Measurements from ENCODE around the gene HRG.
"Not testable (repeated sequence)": the region's sequence is repeated elsewhere in the genome, so short reads cannot be mapped to it uniquely, and the experiment has no call there.

The HRG gene

GRCh38 chr3:186665625-186666188 lies at the start of gene HRG:
HRG (plus strand) TSS chr3:186666014; CDS start chr3:186666032, 18 bp downstream.
- DNase-seq (ENCODE audit: low read depth in 3 of 3) = no peak

GRCh38 chr3:186616299-186616617 lies 49.6 kb upstream of the HRG start:
- DNase-seq (ENCODE audit: low read depth in 3 of 3) = no peak

GRCh38 chr3:186617036-186617946 lies 48.5 kb upstream of the HRG start:
- peak; percentile 69 to 86 (median 78) for DNase-seq (ENCODE audit: low read depth in 3 of 3)

GRCh38 chr3:186618318-186618938 lies 47.4 kb upstream of the HRG start:
- no peak for DNase-seq (ENCODE audit: low read depth in 3 of 3)

- DNase-seq (ENCODE audit: low read depth in 3 of 3) = no peak
Measured at GRCh38 chr3:186619787-186620212, 46.0 kb upstream of the HRG start.

GRCh38 chr3:186620213-186621092 lies 45.4 kb upstream of the HRG start:
- no peak for DNase-seq (ENCODE audit: low read depth in 3 of 3)

- DNase-seq (ENCODE audit: low read depth in 3 of 3) = no peak
Measured at GRCh38 chr3:186621894-186622650, 43.7 kb upstream of the HRG start.

- DNase-seq (ENCODE audit: low read depth in 3 of 3) = no peak
Measured at GRCh38 chr3:186622651-186623310, 43.0 kb upstream of the HRG start.

- no peak for DNase-seq (ENCODE audit: low read depth in 3 of 3)
Measured at GRCh38 chr3:186624598-186624997, 41.2 kb upstream of the HRG start.

- DNase-seq (ENCODE audit: low read depth in 3 of 3) = no peak
Measured at GRCh38 chr3:186625600-186626042, 40.2 kb upstream of the HRG start.

- DNase-seq (ENCODE audit: low read depth in 3 of 3) = no peak
Measured at GRCh38 chr3:186626254-186626847, 39.5 kb upstream of the HRG start.

- no peak for DNase-seq (ENCODE audit: low read depth in 3 of 3)
Measured at GRCh38 chr3:186627852-186628414, 37.9 kb upstream of the HRG start.

GRCh38 chr3:186628756-186629155 lies 37.1 kb upstream of the HRG start:
- DNase-seq (ENCODE audit: low read depth in 3 of 3) = no peak

GRCh38 chr3:186630950-186631641 lies 34.7 kb upstream of the HRG start:
- no peak for DNase-seq (ENCODE audit: low read depth in 3 of 3)

- no peak for DNase-seq (ENCODE audit: low read depth in 3 of 3)
Measured at GRCh38 chr3:186633481-186633880, 32.3 kb upstream of the HRG start.

GRCh38 chr3:186634207-186634606 lies 31.6 kb upstream of the HRG start:
- DNase-seq (ENCODE audit: low read depth in 3 of 3) = not testable (repeated sequence)

- DNase-seq (ENCODE audit: low read depth in 3 of 3) = no peak
Measured at GRCh38 chr3:186635532-186635931, 30.3 kb upstream of the HRG start.

GRCh38 chr3:186636536-186636935 lies 29.3 kb upstream of the HRG start:
- DNase-seq (ENCODE audit: low read depth in 3 of 3) = no peak

- DNase-seq (ENCODE audit: low read depth in 3 of 3) = no peak
Measured at GRCh38 chr3:186637686-186638085, 28.1 kb upstream of the HRG start.
